Cardiac muscle cell (in vitro differentiated cells and primary cell): ENCODE data around the gene PTPRC. TPM values are rescaled to one million over a fixed set of nuclear protein-coding genes. Genes with fewer than 3 reads are reported as not detected.

Experiments used
- DNase-seq, 2 donors: peaks; one replicate each; pipeline versions ENCODE4 v3.0.0 to v3.0.0-alpha.2; 2010 to 2017; ENCODE audit warnings: low read depth in 1 of 2, low spot score in 1 of 2
- H3K27ac ChIP-seq: fragments of 200-600 bp; sonication (generic); 2 replicates; pipeline ENCODE4 v1.5.1; 2016
- H3K27me3 ChIP-seq: fragments of 200-600 bp; sonication (generic); 2 replicates; pipeline ENCODE4 v1.6.0; 2016; ENCODE audit warnings: control low read depth
- H3K36me3 ChIP-seq: fragments of 200-600 bp; sonication (generic); 2 replicates; pipeline ENCODE4 v1.5.1; 2016; ENCODE audit warnings: control low read depth
- H3K4me1 ChIP-seq: fragments of 200-600 bp; sonication (generic); 2 replicates; pipeline ENCODE4 v1.8.1; 2017; ENCODE audit warnings: low read depth, mild to moderate bottlenecking, mixed run types
- H3K4me3 ChIP-seq: fragments of 200-600 bp; sonication (generic); 2 replicates; pipeline ENCODE4 v1.5.1; 2016; ENCODE audit warnings: mild to moderate bottlenecking
- H3K9me3 ChIP-seq: fragments of 200-600 bp; sonication (generic); 2 replicates; pipeline ENCODE4 v1.5.1; 2017; ENCODE audit warnings: low read depth, mild to moderate bottlenecking, control low read depth
- polyA plus RNA-seq: library from polyadenylated mRNA; unstranded; fragments of >200 nt; fragmentation: Nextera tagmentation; extraction: Ambion mirVana; gene quantifications from 2 replicates; pipeline ENCODE4 v1.2.1, GENCODE V29; 2016
- total RNA-seq: library from RNA; depleted of rRNA; stranded (reverse); fragments of >200 nt; gene quantifications from 2 replicates; pipeline ENCODE4 v1.2.3, GENCODE V29; 2016
- TF ChIP-seq, protein P1 (sequence below): IDR thresholded peaks from 2 replicates; pipeline ENCODE4 v1.5.1; 2012; ENCODE audit warnings: low read depth, mild to moderate bottlenecking, low read length

PTPRC gene
- total and polyA plus RNA-seq, 2 experiments from 2014 or later = not detected

GRCh38 chr1:198772626-198773025 lies 133.8 kb downstream of the PTPRC start:
- DNase-seq = peak in 1 of 2 donors; percentile 61
- H3K4me3 ChIP-seq = no peak overlapping the region
- TF ChIP-seq, protein P1, sequence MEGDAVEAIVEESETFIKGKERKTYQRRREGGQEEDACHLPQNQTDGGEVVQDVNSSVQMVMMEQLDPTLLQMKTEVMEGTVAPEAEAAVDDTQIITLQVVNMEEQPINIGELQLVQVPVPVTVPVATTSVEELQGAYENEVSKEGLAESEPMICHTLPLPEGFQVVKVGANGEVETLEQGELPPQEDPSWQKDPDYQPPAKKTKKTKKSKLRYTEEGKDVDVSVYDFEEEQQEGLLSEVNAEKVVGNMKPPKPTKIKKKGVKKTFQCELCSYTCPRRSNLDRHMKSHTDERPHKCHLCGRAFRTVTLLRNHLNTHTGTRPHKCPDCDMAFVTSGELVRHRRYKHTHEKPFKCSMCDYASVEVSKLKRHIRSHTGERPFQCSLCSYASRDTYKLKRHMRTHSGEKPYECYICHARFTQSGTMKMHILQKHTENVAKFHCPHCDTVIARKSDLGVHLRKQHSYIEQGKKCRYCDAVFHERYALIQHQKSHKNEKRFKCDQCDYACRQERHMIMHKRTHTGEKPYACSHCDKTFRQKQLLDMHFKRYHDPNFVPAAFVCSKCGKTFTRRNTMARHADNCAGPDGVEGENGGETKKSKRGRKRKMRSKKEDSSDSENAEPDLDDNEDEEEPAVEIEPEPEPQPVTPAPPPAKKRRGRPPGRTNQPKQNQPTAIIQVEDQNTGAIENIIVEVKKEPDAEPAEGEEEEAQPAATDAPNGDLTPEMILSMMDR = no peak
- no peak overlapping the region for H3K27ac ChIP-seq
- H3K36me3 ChIP-seq = no peaks in the 10 kb centered on the region
- no peaks in the 10 kb centered on the region for H3K9me3 ChIP-seq
- H3K27me3 ChIP-seq = no peaks in the 10 kb centered on the region
- no peaks in the 10 kb centered on the region for H3K4me1 ChIP-seq

- H3K27me3 ChIP-seq = no peaks in the 10 kb centered on the region
- no peak overlapping the region for H3K4me3 ChIP-seq
- no peaks in the 10 kb centered on the region for H3K4me1 ChIP-seq
- no peaks in the 10 kb centered on the region for H3K9me3 ChIP-seq
- no peak for DNase-seq
- TF ChIP-seq, protein P1 = no peak
- H3K36me3 ChIP-seq = no peaks in the 10 kb centered on the region
- H3K27ac ChIP-seq = no peak overlapping the region
Observed at GRCh38 chr1:198773030-198773429, 134.2 kb downstream of the PTPRC start.

- no peak for DNase-seq
- Histone ChIP-seq H3K4me1 (no peaks in the 10 kb centered on the region), H3K27ac (no peak overlapping the region), H3K9me3 (no peaks in the 10 kb centered on the region), H3K27me3 (no peaks in the 10 kb centered on the region), H3K4me3 (no peak overlapping the region), H3K36me3 (no peaks in the 10 kb centered on the region)
- TF ChIP-seq, protein P1 = no peak
Observed at GRCh38 chr1:198773523-198773922, 134.7 kb downstream of the PTPRC start.

GRCh38 chr1:198774421-198774820 lies 135.6 kb downstream of the PTPRC start:
- TF ChIP-seq, protein P1 = no peak
- H3K36me3 ChIP-seq = no peaks in the 10 kb centered on the region
- H3K27ac ChIP-seq = no peak overlapping the region
- H3K4me1 ChIP-seq = no peaks in the 10 kb centered on the region
- DNase-seq = no peak
- no peak overlapping the region for H3K4me3 ChIP-seq
- H3K9me3 ChIP-seq = no peaks in the 10 kb centered on the region
- no peaks in the 10 kb centered on the region for H3K27me3 ChIP-seq

- no peaks in the 10 kb centered on the region for H3K27me3 ChIP-seq
- TF ChIP-seq, protein P1 = no peak
- H3K4me3 ChIP-seq = no peak overlapping the region
- DNase-seq = peak in 1 of 2 donors; percentile 33
- no peaks in the 10 kb centered on the region for H3K9me3 ChIP-seq
- H3K36me3 ChIP-seq = no peaks in the 10 kb centered on the region
- no peak overlapping the region for H3K27ac ChIP-seq
- no peaks in the 10 kb centered on the region for H3K4me1 ChIP-seq
Observed at GRCh38 chr1:198775606-198776005, 136.8 kb downstream of the PTPRC start.

DNA sequence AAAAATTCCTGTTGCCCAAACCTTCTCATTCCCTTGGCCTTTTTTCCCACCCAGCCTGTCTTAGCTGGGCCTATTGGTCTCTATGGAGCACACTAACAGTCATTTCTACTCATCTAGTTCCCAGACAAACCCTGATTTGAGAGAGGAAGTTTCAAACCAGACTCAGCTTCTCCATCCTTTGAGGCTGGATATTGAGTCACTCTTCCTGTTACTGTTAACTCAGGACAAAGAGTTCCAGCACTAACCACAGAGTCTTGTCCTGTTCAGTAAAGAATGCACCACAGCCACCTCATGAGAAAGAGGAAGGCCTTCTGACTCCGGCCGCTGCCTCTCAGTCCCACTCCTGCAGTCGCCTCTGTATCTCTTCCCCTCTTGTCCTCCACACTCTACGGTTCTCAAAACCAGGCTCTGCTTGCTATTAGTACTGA lies 137.8 kb downstream of the PTPRC start:
- no peaks in the 10 kb centered on the region for H3K9me3 ChIP-seq
- H3K27ac ChIP-seq = no peak overlapping the region
- TF ChIP-seq, protein P1 = no peak
- no peaks in the 10 kb centered on the region for H3K36me3 ChIP-seq
- no peak overlapping the region for H3K4me3 ChIP-seq
- no peaks in the 10 kb centered on the region for H3K27me3 ChIP-seq
- peak in 1 of 2 donors; percentile 94 for DNase-seq
- no peaks in the 10 kb centered on the region for H3K4me1 ChIP-seq
